Prostate gland (tissue), 2 donors: ENCODE measurements around the gene RIMS3.
"Not testable (repeated sequence)": the region's sequence is repeated elsewhere in the genome, so short reads cannot be mapped to it uniquely, and the experiment has no call there.

Experiments used
- CTCF ChIP-seq, 4 experiments: fragments of 200-600 bp in 2 of 4; fragments of 450-650 bp in 2 of 4; sonication (generic) in 2 of 4; IDR thresholded peaks; 1 replicate in 3 of 4; 2 replicates in 1 of 4; pipeline ENCODE4 v1.5.1; 2016 to 2019; ENCODE audit warnings: antibody characterized with exemption in 4 of 4, mild to moderate bottlenecking in 2 of 4, moderate library complexity in 2 of 4
- POLR2AphosphoS5 ChIP-seq: sonication (generic); formaldehyde crosslinking; IDR thresholded peaks from one replicate; pipeline ENCODE4 v1.6.1; 2017; ENCODE audit warnings: antibody characterized with exemption

- TF ChIP-seq CTCF (IDR thresholded peaks at IDR 0.05); POLR2AphosphoS5: not testable (repeated sequence)
These were observed 37.3 kb upstream of the RIMS3 start for GRCh38 chr1:40702810-40703209.
